Brain microvascular endothelial cell (primary cell): Measurements from ENCODE around the gene RNF223.
"Not testable (repeated sequence)": the region's sequence is repeated elsewhere in the genome, so short reads cannot be mapped to it uniquely, and the experiment has no call there.

Experiments
- DNase-seq: peaks from one replicate; pipeline ENCODE4 v3.0.0-alpha.2; 2020
- H3K27ac ChIP-seq: fragments of 250-450 bp; sonication (Bioruptor Pico); 2 replicates; pipeline ENCODE4 v1.5.1; 2020; ENCODE audit warnings: mild to moderate bottlenecking, moderate library complexity
- H3K27me3 ChIP-seq: fragments of 250-450 bp; sonication (Bioruptor Pico); replicated peaks from 2 replicates; pipeline ENCODE4 v1.5.1; 2020; ENCODE audit warnings: mild to moderate bottlenecking
- H3K36me3 ChIP-seq: fragments of 250-450 bp; sonication (Bioruptor Pico); replicated peaks from 2 replicates; pipeline ENCODE4 v1.5.1; 2020; ENCODE audit warnings: mild to moderate bottlenecking
- H3K4me3 ChIP-seq: 2 replicates; pipeline ENCODE4 v1.5.1; 2011; ENCODE audit warnings: low read depth, mild to moderate bottlenecking, control low read depth, low read length, moderate library complexity
- in situ Hi-C: cut with HindIII; loops from 2 replicates; pipeline ENCODE4 v1.10.0; 2017; ENCODE audit warnings: low sequenced_read_pairs, low pct_ligation_motif_present
- TF ChIP-seq, protein P1 (sequence below): IDR thresholded peaks from 2 replicates; pipeline ENCODE4 v1.5.1; 2011; ENCODE audit warnings: low read depth, mild to moderate bottlenecking, moderate library complexity, low read length, control low read depth, inconsistent platforms; ENCODE audit errors: missing control alignments

RNF223 gene

DNA sequence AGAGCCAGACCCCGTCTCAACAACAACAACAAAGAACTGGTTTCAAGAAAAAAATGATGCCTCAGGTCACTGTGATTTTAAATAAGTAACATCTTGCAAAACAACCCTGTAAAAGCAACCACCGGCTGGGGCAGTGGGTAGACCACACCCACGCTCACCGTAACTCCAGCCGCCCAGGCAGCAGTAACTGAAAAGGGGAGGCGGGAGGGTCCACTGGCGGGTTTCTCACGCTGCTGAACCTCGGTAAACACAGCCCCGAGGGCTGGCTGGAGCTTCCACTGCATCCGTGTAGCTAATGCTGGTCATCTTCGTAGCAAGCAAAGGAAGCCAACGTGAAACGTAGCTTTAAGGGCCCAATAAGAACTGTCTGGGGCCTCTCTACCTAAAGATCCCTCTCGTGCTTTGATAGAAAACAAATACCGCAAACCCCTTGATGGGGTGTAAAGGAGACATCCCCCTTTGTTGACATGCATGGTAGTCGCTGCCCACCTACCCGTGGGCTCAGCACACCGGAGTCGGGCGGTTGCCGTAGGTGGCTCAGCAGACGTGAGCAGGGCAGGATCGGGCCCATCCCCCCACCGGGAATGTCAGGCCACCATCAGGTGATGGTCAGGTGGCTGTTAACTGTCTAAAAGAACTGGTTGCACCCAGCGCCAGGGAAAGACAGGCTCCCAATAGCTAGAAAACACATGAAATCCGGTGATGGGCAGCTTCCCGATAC, 37.6 kb upstream of the RNF223 start:
- TF ChIP-seq, protein P1, sequence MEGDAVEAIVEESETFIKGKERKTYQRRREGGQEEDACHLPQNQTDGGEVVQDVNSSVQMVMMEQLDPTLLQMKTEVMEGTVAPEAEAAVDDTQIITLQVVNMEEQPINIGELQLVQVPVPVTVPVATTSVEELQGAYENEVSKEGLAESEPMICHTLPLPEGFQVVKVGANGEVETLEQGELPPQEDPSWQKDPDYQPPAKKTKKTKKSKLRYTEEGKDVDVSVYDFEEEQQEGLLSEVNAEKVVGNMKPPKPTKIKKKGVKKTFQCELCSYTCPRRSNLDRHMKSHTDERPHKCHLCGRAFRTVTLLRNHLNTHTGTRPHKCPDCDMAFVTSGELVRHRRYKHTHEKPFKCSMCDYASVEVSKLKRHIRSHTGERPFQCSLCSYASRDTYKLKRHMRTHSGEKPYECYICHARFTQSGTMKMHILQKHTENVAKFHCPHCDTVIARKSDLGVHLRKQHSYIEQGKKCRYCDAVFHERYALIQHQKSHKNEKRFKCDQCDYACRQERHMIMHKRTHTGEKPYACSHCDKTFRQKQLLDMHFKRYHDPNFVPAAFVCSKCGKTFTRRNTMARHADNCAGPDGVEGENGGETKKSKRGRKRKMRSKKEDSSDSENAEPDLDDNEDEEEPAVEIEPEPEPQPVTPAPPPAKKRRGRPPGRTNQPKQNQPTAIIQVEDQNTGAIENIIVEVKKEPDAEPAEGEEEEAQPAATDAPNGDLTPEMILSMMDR, result no peak
- in situ Hi-C loops, result no loop called here
- DNase-seq, result no peak
- no peak overlapping the region for H3K27ac ChIP-seq
- H3K4me3 ChIP-seq, result no peak overlapping the region
- no peaks in the 10 kb centered on the region for H3K27me3 ChIP-seq
- no peaks in the 10 kb centered on the region for H3K36me3 ChIP-seq

DNA sequence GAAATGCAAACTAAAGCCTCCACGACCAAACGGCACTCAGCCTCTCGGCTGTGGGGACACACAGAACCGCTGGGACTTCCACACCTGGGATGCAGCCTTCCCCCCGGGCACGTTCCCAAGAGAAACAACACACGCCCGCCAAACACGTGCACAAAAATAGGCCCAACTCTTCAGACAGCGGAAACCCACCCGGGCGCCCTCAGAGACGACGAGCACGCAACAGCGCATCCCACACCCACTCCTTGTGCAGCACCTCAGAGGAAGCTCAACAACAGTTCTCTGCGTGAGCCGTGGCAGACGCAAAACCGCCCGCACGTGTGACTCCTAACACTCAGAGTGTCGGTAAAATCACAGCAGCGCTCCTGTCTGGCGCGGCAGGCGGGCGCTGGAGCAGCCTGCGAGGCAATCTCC, 36.5 kb upstream of the RNF223 start:
- H3K4me3 ChIP-seq, result no peak overlapping the region
- no peaks in the 10 kb centered on the region for H3K36me3 ChIP-seq
- no peaks in the 10 kb centered on the region for H3K27me3 ChIP-seq
- in situ Hi-C loops, result no loop called here
- TF ChIP-seq, protein P1, result no peak
- DNase-seq, result no peak
- H3K27ac ChIP-seq, result no peak overlapping the region

DNA sequence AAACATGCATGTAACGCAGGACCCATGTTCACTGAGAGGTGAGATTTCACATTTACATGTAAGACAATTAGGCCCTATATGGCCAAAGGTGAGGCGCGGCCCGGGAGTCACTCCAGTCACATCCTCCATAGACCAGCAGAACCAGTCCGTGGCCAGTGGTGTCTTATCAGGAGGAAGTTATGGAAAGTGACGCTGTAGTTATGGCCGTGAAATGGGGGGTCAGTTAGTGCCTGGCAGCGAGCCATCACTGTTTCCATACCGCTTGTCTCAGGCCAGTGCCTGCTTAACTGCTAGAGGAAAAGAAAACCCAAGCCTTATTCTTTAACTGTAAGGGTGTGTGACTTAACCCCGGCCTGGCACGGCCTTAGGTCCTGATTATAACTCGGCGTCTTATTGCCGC, 35.6 kb upstream of the RNF223 start:
- no peaks in the 10 kb centered on the region for H3K27me3 ChIP-seq
- no peak overlapping the region for H3K4me3 ChIP-seq
- no peak overlapping the region for H3K27ac ChIP-seq
- DNase-seq, result no peak
- in situ Hi-C loops, result no loop called here
- TF ChIP-seq, protein P1, result no peak
- H3K36me3 ChIP-seq, result no peaks in the 10 kb centered on the region

DNA sequence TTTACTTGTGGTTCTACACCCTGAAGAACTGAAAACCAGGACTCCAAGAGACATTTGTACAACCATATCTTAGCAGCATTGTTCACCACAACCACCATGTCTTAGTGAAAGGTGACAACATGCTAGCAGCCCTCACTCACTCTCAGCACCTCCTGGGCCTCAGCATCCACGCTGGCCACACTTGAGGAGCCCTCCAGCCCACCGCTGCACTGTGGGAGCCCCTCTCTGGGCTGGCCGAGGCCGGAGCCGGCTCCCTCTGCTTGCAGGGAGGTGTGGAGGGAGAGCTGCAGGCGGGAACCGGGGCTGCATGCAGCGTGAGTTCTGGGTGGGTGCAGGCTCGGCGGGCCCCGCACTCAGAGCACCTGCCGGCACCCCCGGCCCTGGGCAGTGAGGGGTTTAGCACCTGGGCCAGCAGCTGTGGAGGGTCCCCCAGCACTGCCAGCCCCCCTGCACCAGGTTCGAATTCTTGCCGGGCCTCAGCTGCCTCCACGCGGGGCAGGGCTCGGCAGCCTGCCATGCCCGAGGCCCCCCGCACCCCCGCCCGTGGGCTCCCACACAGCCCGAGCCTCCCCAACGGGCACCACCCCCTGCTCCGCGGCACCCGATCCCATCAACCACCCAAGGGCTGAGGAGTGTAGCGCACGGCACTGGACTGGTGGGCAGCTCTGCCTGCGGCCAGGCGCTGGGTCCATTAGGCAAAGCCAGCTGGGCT, 32.6 kb upstream of the RNF223 start:
- TF ChIP-seq, protein P1, result no peak
- in situ Hi-C loops, result no loop called here
- no peak for DNase-seq
- Histone ChIP-seq H3K4me3 (no peak overlapping the region), H3K27ac (no peak overlapping the region), H3K36me3 (no peaks in the 10 kb centered on the region), H3K27me3 (no peaks in the 10 kb centered on the region)

DNA sequence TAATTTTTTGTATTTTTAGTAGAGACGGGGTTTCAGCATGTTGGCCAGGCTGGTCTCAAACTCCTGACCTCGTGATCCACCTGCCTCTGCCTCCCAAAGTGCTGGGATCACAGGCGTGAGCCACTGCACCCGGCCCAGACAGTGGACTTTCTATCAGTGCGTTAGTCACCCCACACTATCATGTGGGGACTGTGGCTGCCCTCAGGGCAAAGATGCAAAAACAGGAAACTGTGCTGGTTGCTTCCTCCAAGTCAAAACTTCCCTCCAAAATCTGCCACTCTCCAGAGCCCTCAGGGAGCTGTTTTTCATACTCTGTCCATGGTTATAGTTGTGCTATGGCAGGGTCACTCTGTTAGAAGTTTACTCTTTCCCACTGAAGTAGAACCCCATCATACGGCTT, 30.0 kb upstream of the RNF223 start:
- in situ Hi-C loops, H3K27me3 ChIP-seq, H3K27ac ChIP-seq, H3K4me3 ChIP-seq, DNase-seq, H3K36me3 ChIP-seq: not testable (repeated sequence)

DNA sequence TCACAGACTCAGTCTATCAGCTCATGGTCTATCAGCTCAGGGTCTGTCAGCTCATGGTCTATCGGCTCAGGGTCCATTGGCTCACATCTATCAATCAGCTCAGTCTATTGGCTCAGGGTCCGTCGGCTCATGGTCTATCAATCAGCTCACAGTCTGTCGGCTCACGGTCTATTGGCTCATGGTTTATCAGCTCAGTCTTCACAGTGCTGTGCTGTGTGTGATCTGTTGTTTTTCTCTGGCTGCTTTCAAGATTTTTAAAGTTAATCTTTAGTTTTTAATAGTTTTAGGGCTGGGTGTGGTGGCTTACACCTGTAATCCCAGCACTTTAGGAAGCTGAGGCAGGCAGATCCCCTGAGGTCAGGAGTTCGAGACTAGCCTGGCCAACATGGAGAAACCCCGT, 27.4 kb upstream of the RNF223 start:
- in situ Hi-C loops, result no loop called here
- Histone ChIP-seq H3K27me3 (no peaks in the 10 kb centered on the region), H3K36me3 (no peaks in the 10 kb centered on the region), H3K4me3 (no peak overlapping the region), H3K27ac (no peak overlapping the region)
- no peak for DNase-seq
- TF ChIP-seq, protein P1, result no peak
